Panc1 (cell line): ENCODE results near the gene POLA1. TPM values are rescaled to one million over a fixed set of nuclear protein-coding genes. Genes with fewer than 3 reads are reported as not detected.

Experiments used
- ATAC-seq: fragments of 200-7000 bp; cut with Tn5 transposase; 2 replicates; pipeline ENCODE4 v1.9.1; 2020; ENCODE audit warnings: mild to moderate bottlenecking, moderate library complexity
- BruUV-seq: library from RNA; stranded (reverse); fragments of 400-500 nt; replicated peaks from 2 replicates; lab custom pipeline; 2021; lab: Mats Ljungman, UMichigan
- CTCF ChIA-PET: fragments of 300-600 bp; sonication (Branson Sonifier 250); formaldehyde crosslinking; loops from one replicate; lab custom pipeline; 2022; ENCODE audit warnings: antibody characterized with exemption; lab: Charles Lee
- POLR2A ChIA-PET: fragments of 300-600 bp; sonication (Branson Sonifier 250); formaldehyde crosslinking; loops from one replicate; lab custom pipeline; 2022; ENCODE audit warnings: antibody characterized with exemption; lab: Charles Lee
- DNase-seq: peaks from one replicate; pipeline ENCODE4 v3.0.0-alpha.2; 2010; ENCODE audit warnings: low read depth, low spot score
- H3K27ac ChIP-seq: 2 replicates; pipeline ENCODE4 v1.5.1; 2011; ENCODE audit warnings: mild to moderate bottlenecking, low read length, inconsistent platforms
- H3K27me3 ChIP-seq: fragments of 200-500 bp; sonication (Bioruptor generic); 2 replicates; pipeline ENCODE4 v1.6.0; 2014; ENCODE audit warnings: low read length, inconsistent platforms; ENCODE audit not compliant: control insufficient read depth, insufficient read depth
- H3K36me3 ChIP-seq: fragments of 200-500 bp; sonication (Bioruptor generic); 2 replicates; pipeline ENCODE4 v1.5.1; 2014; ENCODE audit warnings: inconsistent platforms, mild to moderate bottlenecking, low read length, moderate library complexity; ENCODE audit not compliant: control insufficient read depth, insufficient read depth
- H3K4me1 ChIP-seq: 2 replicates; pipeline ENCODE4 v1.5.1; 2011; ENCODE audit warnings: inconsistent platforms, mild to moderate bottlenecking, low read length, moderate library complexity; ENCODE audit not compliant: control insufficient read depth, insufficient read depth
- H3K4me3 ChIP-seq, 2 experiments: 2 replicates each; pipeline ENCODE4 v1.5.1; 2011 to 2012; ENCODE audit warnings: low read depth in 2 of 2, low read length in 2 of 2, mild to moderate bottlenecking in 2 of 2, inconsistent platforms in 1 of 2, moderate library complexity in 1 of 2
- H3K9me3 ChIP-seq: fragments of 200-500 bp; sonication (Bioruptor generic); 2 replicates; pipeline ENCODE4 v1.5.1; 2014; ENCODE audit warnings: low read depth, mild to moderate bottlenecking, inconsistent platforms, low read length, moderate library complexity; ENCODE audit not compliant: control insufficient read depth, insufficient read depth
- CTCF ChIP-seq: fragments of 450-650 bp; IDR thresholded peaks from 2 replicates; pipeline ENCODE4 v1.5.1; 2017; ENCODE audit warnings: mild to moderate bottlenecking
- POLR2AphosphoS5 ChIP-seq: IDR thresholded peaks from 2 replicates; pipeline ENCODE4 v1.6.1; 2012; ENCODE audit warnings: mild to moderate bottlenecking, low read depth, low read length, moderate library complexity
- REST ChIP-seq, 2 experiments: IDR thresholded peaks; 2 replicates each; pipeline ENCODE4 v1.6.1; 2011 to 2012; ENCODE audit warnings: low read depth in 2 of 2, control low read depth in 1 of 2, low read length in 1 of 2, mild to moderate bottlenecking in 1 of 2, moderate library complexity in 1 of 2; ENCODE audit not compliant: insufficient read depth in 1 of 2
- SIN3A ChIP-seq: IDR thresholded peaks from 2 replicates; pipeline ENCODE4 v1.6.1; 2012; ENCODE audit warnings: low read depth, mild to moderate bottlenecking, low read length, moderate library complexity, borderline replicate concordance; ENCODE audit not compliant: insufficient read depth
- TCF7L2 ChIP-seq: IDR thresholded peaks from 2 replicates; pipeline ENCODE4 v1.6.1; 2011; ENCODE audit warnings: mild to moderate bottlenecking, low read depth, low read length, inconsistent platforms
- in situ Hi-C: cut with HindIII; loops from 2 replicates; pipeline ENCODE4 v1.10.0; 2016; ENCODE audit warnings: low sequenced_read_pairs, low pct_unique_long_range_greater_than_20kb
- intact Hi-C: fragments of 100-400 bp; cut with micrococcal nuclease; formaldehyde crosslinking; loops from one replicate; pipeline ENCODE4 v1.10.0; 2022; ENCODE audit not compliant: unreplicated experiment
- total RNA-seq: library from RNA; stranded (reverse); gene quantifications from one replicate; pipeline ENCODE4 v1.2.1, GENCODE V29; 2021; ENCODE audit not compliant: unreplicated experiment

The POLA1 gene
- total RNA-seq, 1 experiment from 2014 or later = 10.5 TPM

GRCh38 chrX:24761306-24761705 is 67.6 kb downstream of the POLA1 start:
- intact Hi-C loops (no loop called here), in situ Hi-C loops (no loop called here)
- no peak for ATAC-seq
- no TSS peak for BruUV-seq
- TF ChIP-seq CTCF (no peak), TCF7L2 (no peak), REST (IDR thresholded peaks at IDR 0.05; ENCODE audit: insufficient read depth in 1 of 2, low read depth in 2 of 2, low read length in 1 of 2) (no peak), POLR2AphosphoS5 (no peak), SIN3A (no peak)
- Histone ChIP-seq H3K27ac (no peak overlapping the region), H3K4me3 (no peak overlapping the region), H3K36me3 (no peaks in the 10 kb centered on the region; the same call in 1 of the 2 replicates), H3K9me3 (no peaks in the 10 kb centered on the region), H3K27me3 (no peaks in the 10 kb centered on the region), H3K4me1 (no peaks in the 10 kb centered on the region)
- ChIA-PET POLR2A (no interaction called here), CTCF (no interaction called here)
- DNase-seq = no peak

- ATAC-seq (no peak), DNase-seq (no peak)
- no TSS peak for BruUV-seq
- Histone ChIP-seq H3K27ac (no peak overlapping the region), H3K9me3 (no peaks in the 10 kb centered on the region), H3K36me3 (no peaks in the 10 kb centered on the region; the same call in 1 of the 2 replicates), H3K4me1 (no peaks in the 10 kb centered on the region), H3K4me3 (no peak overlapping the region), H3K27me3 (no peaks in the 10 kb centered on the region)
- ChIA-PET CTCF (no interaction called here), POLR2A (no interaction called here)
- in situ Hi-C loops = no loop called here
- intact Hi-C loops = no loop called here
- TF ChIP-seq SIN3A (no peak), TCF7L2 (no peak), POLR2AphosphoS5 (no peak), REST (IDR thresholded peaks at IDR 0.05; ENCODE audit: insufficient read depth in 1 of 2, low read depth in 2 of 2, low read length in 1 of 2) (no peak), CTCF (no peak)
These were observed 70.3 kb downstream of the POLA1 start for GRCh38 chrX:24763989-24764388.
